ENCODE measurements around the gene ZNF334. TPM values are rescaled to one million over a fixed set of nuclear protein-coding genes. Genes with fewer than 3 reads are reported as not detected.

The ZNF334 gene
- total RNA-seq, 1 experiment from 2014 or later, result 18.7 TPM

GRCh38 chr20:46488451-46488850, 24.9 kb downstream of the ZNF334 start (continued):
- TF ChIP-seq ZNF281 (CRISPR knock-in tag; IDR thresholded peaks at IDR 0.05), result no peak
- TF ChIP-seq, protein P1, sequence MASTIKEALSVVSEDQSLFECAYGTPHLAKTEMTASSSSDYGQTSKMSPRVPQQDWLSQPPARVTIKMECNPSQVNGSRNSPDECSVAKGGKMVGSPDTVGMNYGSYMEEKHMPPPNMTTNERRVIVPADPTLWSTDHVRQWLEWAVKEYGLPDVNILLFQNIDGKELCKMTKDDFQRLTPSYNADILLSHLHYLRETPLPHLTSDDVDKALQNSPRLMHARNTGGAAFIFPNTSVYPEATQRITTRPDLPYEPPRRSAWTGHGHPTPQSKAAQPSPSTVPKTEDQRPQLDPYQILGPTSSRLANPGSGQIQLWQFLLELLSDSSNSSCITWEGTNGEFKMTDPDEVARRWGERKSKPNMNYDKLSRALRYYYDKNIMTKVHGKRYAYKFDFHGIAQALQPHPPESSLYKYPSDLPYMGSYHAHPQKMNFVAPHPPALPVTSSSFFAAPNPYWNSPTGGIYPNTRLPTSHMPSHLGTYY (CRISPR knock-in tag; IDR thresholded peaks at IDR 0.05), result no peak
- TF ChIP-seq RORB (CRISPR knock-in tag; IDR thresholded peaks at IDR 0.05), result no peak

DNA sequence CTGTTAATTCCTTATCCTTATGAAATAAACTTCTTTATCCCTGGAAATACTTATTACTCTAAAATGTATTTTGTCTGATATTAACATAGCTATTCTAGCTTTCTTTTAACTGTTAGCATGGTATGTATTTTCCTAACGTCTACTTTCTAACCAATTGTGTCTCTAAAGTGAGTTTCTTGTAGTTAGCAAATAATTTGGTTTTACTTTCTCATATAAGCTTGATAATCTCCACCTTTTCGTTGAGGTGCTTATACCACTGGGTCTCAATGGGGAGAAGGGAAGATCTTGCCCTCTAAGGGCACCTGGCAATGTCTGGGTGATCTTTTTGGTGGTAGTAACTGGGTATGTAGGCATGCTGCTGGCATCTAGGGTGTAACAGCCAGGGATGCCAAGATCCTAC, 25.7 kb downstream of the ZNF334 start:
- H3K4me1 Mint-ChIP-seq, result peaks cover 17% of the 10 kb centered on the region
- no peak overlapping the region for H3K27ac Mint-ChIP-seq
- no peaks in the 10 kb centered on the region for H3K9me3 Mint-ChIP-seq
- ChIA-PET CTCF (interaction anchor here (0.6 kb wide), 1 partner anchor 186 kb away, joined by 3 read pairs; no protein-coding TSS in a partner anchor), POLR2A (no interaction called here)
- TF ChIP-seq ATF6 (CRISPR knock-in tag; IDR thresholded peaks at IDR 0.05) (no peak), ZNF317 (CRISPR knock-in tag; IDR thresholded peaks at IDR 0.05; ENCODE audit: borderline replicate concordance, low read depth) (no peak), NFATC4 (CRISPR knock-in tag; IDR thresholded peaks at IDR 0.05) (no peak), E2F5 (CRISPR knock-in tag; IDR thresholded peaks at IDR 0.05) (no peak), ZNF416 (CRISPR knock-in tag; IDR thresholded peaks at IDR 0.05) (no peak), ZBTB21 (CRISPR knock-in tag; IDR thresholded peaks at IDR 0.05; ENCODE audit: borderline replicate concordance) (no peak), MLX (CRISPR knock-in tag; IDR thresholded peaks at IDR 0.05) (no peak), NFE2L1 (CRISPR knock-in tag; IDR thresholded peaks at IDR 0.05) (no peak), MYBL2 (CRISPR knock-in tag; IDR thresholded peaks at IDR 0.05) (no peak), CREB1 (CRISPR knock-in tag; IDR thresholded peaks at IDR 0.05) (no peak), JAZF1 (CRISPR knock-in tag; IDR thresholded peaks at IDR 0.05) (no peak), E2F4 (CRISPR knock-in tag; IDR thresholded peaks at IDR 0.05; ENCODE audit: borderline replicate concordance, low read depth) (no peak), GTF2I (CRISPR knock-in tag; conservative IDR thresholded peaks at IDR 0.05) (no peak), ELF4 (CRISPR knock-in tag; IDR thresholded peaks at IDR 0.05; ENCODE audit: low read depth) (no peak), SOX15 (CRISPR knock-in tag; IDR thresholded peaks at IDR 0.05) (no peak), SP1 (CRISPR knock-in tag; conservative IDR thresholded peaks at IDR 0.05) (no peak), FOXP1 (CRISPR knock-in tag; IDR thresholded peaks at IDR 0.05; ENCODE audit: borderline replicate concordance) (no peak)
- TF ChIP-seq, protein P2, sequence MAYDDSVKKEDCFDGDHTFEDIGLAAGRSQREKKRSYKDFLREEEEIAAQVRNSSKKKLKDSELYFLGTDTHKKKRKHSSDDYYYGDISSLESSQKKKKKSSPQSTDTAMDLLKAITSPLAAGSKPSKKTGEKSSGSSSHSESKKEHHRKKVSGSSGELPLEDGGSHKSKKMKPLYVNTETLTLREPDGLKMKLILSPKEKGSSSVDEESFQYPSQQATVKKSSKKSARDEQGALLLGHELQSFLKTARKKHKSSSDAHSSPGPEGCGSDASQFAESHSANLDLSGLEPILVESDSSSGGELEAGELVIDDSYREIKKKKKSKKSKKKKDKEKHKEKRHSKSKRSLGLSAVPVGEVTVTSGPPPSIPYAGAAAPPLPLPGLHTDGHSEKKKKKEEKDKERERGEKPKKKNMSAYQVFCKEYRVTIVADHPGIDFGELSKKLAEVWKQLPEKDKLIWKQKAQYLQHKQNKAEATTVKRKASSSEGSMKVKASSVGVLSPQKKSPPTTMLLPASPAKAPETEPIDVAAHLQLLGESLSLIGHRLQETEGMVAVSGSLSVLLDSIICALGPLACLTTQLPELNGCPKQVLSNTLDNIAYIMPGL (CRISPR knock-in tag; IDR thresholded peaks at IDR 0.05), result no peak
- no peak overlapping the region for H3K4me3 Mint-ChIP-seq
- DNase-seq (ENCODE audit: low spot score) (no peak), ATAC-seq (no peak)
- H3K36me3 Mint-ChIP-seq, result peaks cover 6% of the 10 kb centered on the region
- no peaks in the 10 kb centered on the region for H3K27me3 Mint-ChIP-seq (ENCODE audit: low read depth)
